Gastroesophageal sphincter (tissue), 3 donors: Measurements from ENCODE around the gene PSG3.
"Not testable (repeated sequence)": the region's sequence is repeated elsewhere in the genome, so short reads cannot be mapped to it uniquely, and the experiment has no call there.

ENCODE experiments used
- CTCF ChIP-seq, 4 experiments: fragments of 200-600 bp in 2 of 4; fragments of 450-650 bp in 2 of 4; sonication (generic) in 1 of 4; IDR thresholded peaks; one replicate each; pipeline ENCODE4 v1.5.1; 2017 to 2019; ENCODE audit warnings: antibody characterized with exemption in 4 of 4, mild to moderate bottlenecking in 2 of 4, moderate library complexity in 2 of 4
- POLR2A ChIP-seq, 2 donors: fragments of 450-650 bp; IDR thresholded peaks; one replicate each; pipeline ENCODE4 v1.6.1; 2017; ENCODE audit warnings: antibody characterized with exemption in 2 of 2, mild to moderate bottlenecking in 2 of 2, moderate library complexity in 1 of 2
- POLR2AphosphoS5 ChIP-seq: sonication (generic); formaldehyde crosslinking; IDR thresholded peaks from one replicate; pipeline ENCODE4 v1.6.1; 2017; ENCODE audit warnings: antibody characterized with exemption

DNA sequence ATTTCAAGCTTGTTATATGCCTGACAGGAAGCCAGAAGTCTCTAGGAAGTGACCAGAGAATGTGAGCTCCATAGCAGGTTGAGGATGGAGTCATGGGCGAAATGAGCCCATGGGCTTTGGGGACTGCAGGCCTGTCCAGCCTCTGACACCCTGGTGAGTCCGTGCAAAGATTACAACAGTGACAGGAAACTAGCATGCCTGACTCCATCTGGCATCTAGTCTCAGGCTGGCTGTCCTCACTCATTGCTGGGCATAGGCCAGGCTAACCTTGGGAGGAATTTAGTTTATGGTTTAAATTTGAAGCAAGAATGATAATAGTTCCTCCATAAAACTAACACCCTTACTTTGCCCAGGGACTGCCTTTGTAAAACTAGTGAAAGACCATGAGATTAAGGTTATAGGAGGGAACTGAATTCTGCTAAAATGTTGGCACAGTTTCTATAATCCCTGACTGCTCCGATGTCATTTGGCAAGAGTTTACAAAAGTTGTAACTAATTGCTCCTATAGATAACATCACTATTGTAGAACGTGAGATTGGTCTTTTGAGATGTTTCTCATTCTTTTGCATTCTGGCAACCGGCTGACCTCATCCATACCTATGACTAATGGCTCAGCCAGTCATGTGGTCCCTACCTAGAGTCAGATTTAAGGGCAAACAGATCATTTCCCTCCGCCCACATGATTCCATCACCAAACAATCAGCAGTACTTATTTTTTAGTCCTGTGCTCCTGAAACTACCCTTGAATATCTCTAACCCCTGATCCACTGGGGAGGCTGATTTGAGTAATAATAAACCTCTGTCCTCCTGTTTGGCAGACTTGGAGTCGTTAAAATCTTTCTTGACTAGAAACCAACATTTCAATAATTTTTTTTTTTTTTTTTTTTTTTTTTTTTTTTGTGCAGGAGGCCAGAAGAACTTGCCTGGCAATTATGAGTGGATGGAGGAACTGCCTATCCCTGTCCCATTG is 21.0 kb upstream of the PSG3 start:
- TF ChIP-seq CTCF (IDR thresholded peaks at IDR 0.05); POLR2A (IDR thresholded peaks at IDR 0.05); POLR2AphosphoS5: not testable (repeated sequence)
